GM12878 (cell line): Measurements from ENCODE around the gene PIEZO2. TPM values are rescaled to one million over a fixed set of nuclear protein-coding genes. Genes with fewer than 3 reads are reported as not detected.

Source experiments
- ATAC-seq: fragments of 200-7000 bp; cut with Tn5 transposase; 3 replicates; pipeline ENCODE4 v1.9.1; 2020; ENCODE audit warnings: mild to moderate bottlenecking, moderate library complexity
- BruUV-seq: library from RNA; stranded (reverse); fragments of 400-500 nt; replicated peaks from 2 replicates; lab custom pipeline; 2021; lab: Mats Ljungman, UMichigan
- CTCF ChIA-PET: fragments of 300-600 bp; sonication (Branson Sonifier 250); formaldehyde crosslinking; extraction: SDS; loops from one replicate; lab custom pipeline; 2021; ENCODE audit warnings: inconsistent platforms; lab: Yijun Ruan, JAX
- POLR2A ChIA-PET: fragments of 350-600 bp; formaldehyde crosslinking; extraction: SDS; loops from one replicate; lab custom pipeline; 2021; ENCODE audit warnings: inconsistent platforms; lab: Charles Lee
- RAD21 ChIA-PET: fragments of 300-600 bp; sonication (Branson Sonifier 250); formaldehyde crosslinking; loops from one replicate; lab custom pipeline; 2023; ENCODE audit warnings: antibody characterized with exemption; ENCODE audit not compliant: unreplicated experiment; lab: Charles Lee
- SMC1A ChIA-PET: fragments of 300-600 bp; sonication (Branson Sonifier 250); formaldehyde crosslinking; loops from one replicate; lab custom pipeline; 2023; ENCODE audit not compliant: unreplicated experiment, uncharacterized antibody; lab: Charles Lee
- DNase-seq: peaks from one replicate; pipeline ENCODE4 v3.0.0-alpha.2; 2011; ENCODE audit warnings: low read depth, low spot score
- FAIRE-seq: peaks from 3 replicates; lab custom pipeline; 2011; peaks lifted over from hg19 to GRCh38; lab: Jason Lieb, UNC
- H2AFZ ChIP-seq: 2 replicates; pipeline ENCODE4 v1.6.0; 2011; ENCODE audit warnings: low read depth, low read length, control low read depth; ENCODE audit not compliant: control insufficient read depth
- H3K27ac ChIP-seq: 2 replicates; pipeline ENCODE4 v1.5.1; 2011; ENCODE audit warnings: control low read depth; ENCODE audit not compliant: control insufficient read depth, insufficient read depth
- H3K27me3 ChIP-seq, 2 experiments: replicated peaks in 1 of 2; 2 replicates each; pipeline versions ENCODE4 v1.6.0 to v1.6.1; 2011; ENCODE audit warnings: low read length in 1 of 2; ENCODE audit not compliant: control insufficient read depth in 2 of 2, insufficient read depth in 2 of 2
- H3K36me3 ChIP-seq, 2 experiments: 2 replicates each; pipeline ENCODE4 v1.5.1; 2011; ENCODE audit warnings: low read length in 1 of 2; ENCODE audit not compliant: control insufficient read depth in 2 of 2, insufficient read depth in 2 of 2
- H3K4me1 ChIP-seq: 2 replicates; pipeline ENCODE4 v1.6.1; 2011; ENCODE audit warnings: mild to moderate bottlenecking, low read length, moderate library complexity, mixed read lengths; ENCODE audit not compliant: control insufficient read depth, insufficient read depth
- H3K4me2 ChIP-seq: 2 replicates; pipeline ENCODE4 v1.6.0; 2011; ENCODE audit warnings: control low read depth; ENCODE audit not compliant: control insufficient read depth, insufficient read depth
- H3K4me3 ChIP-seq: fragments of 200-600 bp; sonication (generic); 2 replicates; pipeline ENCODE4 v1.5.1; 2016
- H3K79me2 ChIP-seq: 2 replicates; pipeline ENCODE4 v1.6.0; 2011; ENCODE audit warnings: low read length; ENCODE audit not compliant: control insufficient read depth, insufficient read depth
- H3K9ac ChIP-seq: 2 replicates; pipeline ENCODE4 v1.8.0; 2011; ENCODE audit warnings: low read length, control low read depth, mixed read lengths; ENCODE audit not compliant: control insufficient read depth, insufficient read depth
- H3K9me3 ChIP-seq: replicated peaks from 3 replicates; pipeline ENCODE4 v1.5.1; 2011; ENCODE audit warnings: mild to moderate bottlenecking, low read length; ENCODE audit not compliant: control insufficient read depth, insufficient read depth
- H4K20me1 ChIP-seq: 2 replicates; pipeline ENCODE4 v1.6.0; 2011; ENCODE audit not compliant: control insufficient read depth, insufficient read depth
- ATF7 ChIP-seq: fragments of 450-650 bp; IDR thresholded peaks from 2 replicates; pipeline ENCODE4 v1.6.1; 2016; ENCODE audit warnings: low read depth, mild to moderate bottlenecking
- BRCA1 ChIP-seq: IDR thresholded peaks from 2 replicates; pipeline ENCODE4 v1.6.1; 2011; ENCODE audit warnings: low read depth, low read length, improper control_type of control experiment
- CEBPZ ChIP-seq: fragments of 150-350 bp; IDR thresholded peaks from 2 replicates; pipeline ENCODE4 v1.6.1; 2016; ENCODE audit warnings: low read depth, low read length
- EP300 ChIP-seq, 2 experiments: fragments of 150-350 bp in 1 of 2; IDR thresholded peaks; 2 replicates each; pipeline ENCODE4 v1.6.1; 2011 to 2012; ENCODE audit warnings: low read depth in 2 of 2, low read length in 2 of 2, borderline replicate concordance in 1 of 2, improper control_type of control experiment in 1 of 2, inconsistent platforms in 1 of 2; ENCODE audit not compliant: control insufficient read depth in 1 of 2
- HDAC2 ChIP-seq: fragments of 200-600 bp; sonication (generic); IDR thresholded peaks from 2 replicates; pipeline ENCODE4 v1.6.1; 2017
- JUND ChIP-seq: IDR thresholded peaks from 2 replicates; pipeline ENCODE4 v1.6.1; 2012; ENCODE audit warnings: low read depth, mild to moderate bottlenecking, low read length, improper control_type of control experiment, moderate library complexity
- MEF2B ChIP-seq: fragments of 450-650 bp; IDR thresholded peaks from 2 replicates; pipeline ENCODE4 v1.6.1; 2018; ENCODE audit warnings: mild to moderate bottlenecking, moderate library complexity; ENCODE audit not compliant: partially characterized antibody, poor library complexity, severe bottlenecking
- NR2C2 ChIP-seq: IDR thresholded peaks from 2 replicates; pipeline ENCODE4 v1.6.1; 2011; ENCODE audit warnings: borderline replicate concordance, low read depth; ENCODE audit not compliant: control insufficient read depth, insufficient read length
- SPI1 ChIP-seq: IDR thresholded peaks from 2 replicates; pipeline ENCODE4 v1.6.1; 2011; ENCODE audit warnings: low read depth, mild to moderate bottlenecking, low read length, moderate library complexity, borderline replicate concordance; ENCODE audit not compliant: insufficient read depth
- SREBF2 ChIP-seq: IDR thresholded peaks from 2 replicates; pipeline ENCODE4 v1.6.1; 2012; ENCODE audit warnings: mild to moderate bottlenecking, low read length
- SRF ChIP-seq, 2 experiments: IDR thresholded peaks; 2 replicates each; pipeline ENCODE4 v1.6.1; 2011; ENCODE audit warnings: low read depth in 2 of 2, low read length in 2 of 2, mild to moderate bottlenecking in 1 of 2, moderate library complexity in 1 of 2
- STAT3 ChIP-seq: IDR thresholded peaks from 2 replicates; pipeline ENCODE4 v1.6.1; 2011; ENCODE audit warnings: low read depth, low read length, improper control_type of control experiment
- YBX1 ChIP-seq: fragments of 450-650 bp; IDR thresholded peaks from 2 replicates; pipeline ENCODE4 v1.6.1; 2016; ENCODE audit warnings: antibody characterized with exemption
- ZZZ3 ChIP-seq: IDR thresholded peaks from 2 replicates; pipeline ENCODE4 v1.6.1; 2011; ENCODE audit warnings: low read depth; ENCODE audit not compliant: control insufficient read depth, insufficient read length
- WGBS: methylation state at CpG from one replicate; pipeline ENCODE4 v1.1.6; 2016; ENCODE audit warnings: low lambda C conversion rate; ENCODE audit not compliant: insufficient replicate concordance, insufficient coverage; ENCODE audit errors: missing lambda C conversion rate; 5-methylcytosine and 5-hydroxymethylcytosine counted together
- in situ Hi-C: fragments of 300-500 bp; cut with MboI; formaldehyde crosslinking; loops from 9 replicates; pipeline ENCODE4 v1.14.3; 2018; ENCODE audit warnings: mixed read lengths
- intact Hi-C: fragments of 100-400 bp; cut with micrococcal nuclease; formaldehyde crosslinking; loops from one replicate; pipeline ENCODE4 v1.14.2; 2022; ENCODE audit not compliant: unreplicated experiment
- polyA plus RNA-seq, 11 experiments: library from polyadenylated mRNA; depleted of rRNA in 4 of 11; unstranded in 6 of 11; stranded (reverse) in 5 of 11; fragments of >200 nt; fragmentation: Nextera tagmentation in 4 of 11; fragmentation: Illumina TruSeq in 1 of 11; extraction: Ambion mirVana in 4 of 11; extraction: Trizol in 1 of 11; gene quantifications; 1 replicate in 1 of 11; 2 replicates in 10 of 11; pipeline versions ENCODE4 v1.2.1 to v1.2.3, GENCODE V29; 2011 to 2016; ENCODE audit warnings: inconsistent platforms in 2 of 11, missing spikeins in 2 of 11, low read depth in 1 of 11
- total RNA-seq, 4 experiments: library from RNA; depleted of rRNA in 3 of 4; stranded (reverse); fragments of >200 nt in 3 of 4; fragmentation: Illumina TruSeq in 1 of 4; extraction: Trizol in 1 of 4; gene quantifications; 2 replicates each; pipeline versions ENCODE4 v1.2.1 to v1.2.3, GENCODE V29; 2013 to 2021
- TF ChIP-seq, protein P1 (sequence below): IDR thresholded peaks from 2 replicates; pipeline ENCODE4 v1.6.1; 2012; ENCODE audit warnings: low read depth, low read length, improper control_type of control experiment
- TF ChIP-seq, protein P2 (sequence below): fragments of 450-650 bp; IDR thresholded peaks from 2 replicates; pipeline ENCODE4 v1.6.1; 2017; ENCODE audit warnings: antibody characterized with exemption, mild to moderate bottlenecking, moderate library complexity

The PIEZO2 gene
- total and polyA plus RNA-seq, 10 of the 15 experiments (the other 5 are each of a cell fraction or from before 2014, with no cell fraction given): 6.7 to 42.3 (median 27.4) TPM

GRCh38 chr18:11113046-11113548, 36.3 kb downstream of the PIEZO2 start:
- POLR2A ChIA-PET: no interaction called here
- BruUV-seq: no TSS peak
- no peak for TF ChIP-seq SRF (IDR thresholded peaks at IDR 0.05; ENCODE audit: low read depth in 2 of 2, low read length in 2 of 2)
- no peak for TF ChIP-seq ZZZ3
- no peak for TF ChIP-seq JUND
- TF ChIP-seq ATF7: no peak
- TF ChIP-seq SPI1: no peak
- no peak for TF ChIP-seq MEF2B
- TF ChIP-seq SREBF2: no peak
- TF ChIP-seq, protein P1, sequence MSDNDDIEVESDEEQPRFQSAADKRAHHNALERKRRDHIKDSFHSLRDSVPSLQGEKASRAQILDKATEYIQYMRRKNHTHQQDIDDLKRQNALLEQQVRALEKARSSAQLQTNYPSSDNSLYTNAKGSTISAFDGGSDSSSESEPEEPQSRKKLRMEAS: no peak
- no peak for TF ChIP-seq EP300 (IDR thresholded peaks at IDR 0.05; ENCODE audit: borderline replicate concordance in 1 of 2, control insufficient read depth in 1 of 2, low read depth in 2 of 2, low read length in 2 of 2)
- TF ChIP-seq, protein P2, sequence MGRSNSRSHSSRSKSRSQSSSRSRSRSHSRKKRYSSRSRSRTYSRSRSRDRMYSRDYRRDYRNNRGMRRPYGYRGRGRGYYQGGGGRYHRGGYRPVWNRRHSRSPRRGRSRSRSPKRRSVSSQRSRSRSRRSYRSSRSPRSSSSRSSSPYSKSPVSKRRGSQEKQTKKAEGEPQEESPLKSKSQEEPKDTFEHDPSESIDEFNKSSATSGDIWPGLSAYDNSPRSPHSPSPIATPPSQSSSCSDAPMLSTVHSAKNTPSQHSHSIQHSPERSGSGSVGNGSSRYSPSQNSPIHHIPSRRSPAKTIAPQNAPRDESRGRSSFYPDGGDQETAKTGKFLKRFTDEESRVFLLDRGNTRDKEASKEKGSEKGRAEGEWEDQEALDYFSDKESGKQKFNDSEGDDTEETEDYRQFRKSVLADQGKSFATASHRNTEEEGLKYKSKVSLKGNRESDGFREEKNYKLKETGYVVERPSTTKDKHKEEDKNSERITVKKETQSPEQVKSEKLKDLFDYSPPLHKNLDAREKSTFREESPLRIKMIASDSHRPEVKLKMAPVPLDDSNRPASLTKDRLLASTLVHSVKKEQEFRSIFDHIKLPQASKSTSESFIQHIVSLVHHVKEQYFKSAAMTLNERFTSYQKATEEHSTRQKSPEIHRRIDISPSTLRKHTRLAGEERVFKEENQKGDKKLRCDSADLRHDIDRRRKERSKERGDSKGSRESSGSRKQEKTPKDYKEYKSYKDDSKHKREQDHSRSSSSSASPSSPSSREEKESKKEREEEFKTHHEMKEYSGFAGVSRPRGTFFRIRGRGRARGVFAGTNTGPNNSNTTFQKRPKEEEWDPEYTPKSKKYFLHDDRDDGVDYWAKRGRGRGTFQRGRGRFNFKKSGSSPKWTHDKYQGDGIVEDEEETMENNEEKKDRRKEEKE: no peak
- no peak for TF ChIP-seq HDAC2
- no peak for TF ChIP-seq YBX1
- no peak for TF ChIP-seq BRCA1
- no peak for TF ChIP-seq STAT3
- no peak for TF ChIP-seq NR2C2
- no peak for TF ChIP-seq CEBPZ
- TF ChIP-seq, all 136 proteins: peak for 0
- H3K36me3 ChIP-seq: peaks cover 0 to 4% of the 10 kb centered on the region in 2 experiments; a peak in 1 of 4 replicates
- 61% methylated on average over 4 of the region's 4 CpGs for WGBS
- H3K4me2 ChIP-seq: no peak overlapping the region
- no peaks in the 10 kb centered on the region; the same call in none of the 3 replicates for H3K9me3 ChIP-seq
- in situ Hi-C loops (no loop called here), intact Hi-C loops (no loop called here)
- SMC1A ChIA-PET: no interaction called here
- no peak overlapping the region for H3K4me3 ChIP-seq
- peaks cover 27% of the 10 kb centered on the region for H3K79me2 ChIP-seq
- ATAC-seq (no peak), FAIRE-seq (no peak), DNase-seq (no peak)
- no peak overlapping the region for H3K9ac ChIP-seq
- no peaks in the 10 kb centered on the region for H3K27me3 ChIP-seq
- no peaks in the 10 kb centered on the region; the same call in 1 of the 2 replicates for H3K4me1 ChIP-seq
- no peaks in the 10 kb centered on the region for H4K20me1 ChIP-seq
- CTCF ChIA-PET: no interaction called here
- H2AFZ ChIP-seq: no peak overlapping the region
- H3K27ac ChIP-seq: no peak overlapping the region
- RAD21 ChIA-PET: no interaction called here
